GM18517 (cell line): Measurements from ENCODE around the gene NODAL.

Experiments
- ATAC-seq: cut with Tn5 transposase; IDR thresholded peaks from one replicate; pipeline ENCODE4 v1.9.1; 2021; ENCODE audit warnings: mild to moderate bottlenecking, moderate library complexity; ENCODE audit not compliant: unreplicated experiment

NODAL gene

DNA sequence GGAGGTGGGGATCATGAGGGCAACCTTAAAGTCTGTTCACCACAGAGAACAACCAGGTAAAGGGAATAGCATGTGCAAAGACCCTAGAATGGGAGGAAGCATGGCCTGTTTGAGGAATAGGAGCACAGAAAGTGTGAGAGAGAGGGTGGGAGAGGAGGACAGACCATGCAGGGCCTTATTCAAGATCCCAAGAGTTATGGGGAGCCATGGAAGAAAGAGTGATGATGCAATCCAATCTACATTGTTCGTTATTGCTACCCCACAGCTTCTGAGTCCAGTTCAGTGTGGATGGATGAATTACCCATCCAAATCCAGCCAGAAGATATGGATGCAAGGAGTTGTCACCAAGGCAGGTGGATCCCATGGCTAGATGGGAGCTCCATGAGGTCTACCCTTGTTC, 45.3 kb downstream of the NODAL start:
- no peak for ATAC-seq

DNA sequence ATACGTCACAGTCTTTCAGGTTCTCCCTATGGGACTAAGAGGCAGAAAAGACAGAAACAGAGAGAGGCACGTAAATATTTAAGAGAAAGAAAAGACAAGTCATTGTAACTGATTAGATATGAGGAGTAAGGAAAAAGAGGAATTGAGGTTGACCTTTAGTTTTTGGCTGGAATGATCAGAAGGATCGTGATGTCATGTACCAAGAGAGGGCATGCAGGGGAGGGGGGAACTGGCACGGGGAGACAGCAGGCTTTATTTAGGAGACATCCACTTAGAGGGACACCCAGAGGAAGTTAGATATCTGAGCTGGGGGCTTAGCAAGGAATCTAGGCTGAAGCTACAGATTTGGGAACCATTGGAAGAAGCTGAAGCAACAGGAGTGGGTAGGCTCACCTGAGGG, 49.8 kb downstream of the NODAL start:
- ATAC-seq, result no peak
